PC-3 (cell line): Measurements from ENCODE around the gene INTS6L. TPM values are rescaled to one million over a fixed set of nuclear protein-coding genes. Genes with fewer than 3 reads are reported as not detected.
"Not testable (repeated sequence)": the region's sequence is repeated elsewhere in the genome, so short reads cannot be mapped to it uniquely, and the experiment has no call there.

Experiments used
- ATAC-seq: fragments of 200-7000 bp; cut with Tn5 transposase; 2 replicates; pipeline ENCODE4 v1.9.1; 2020; ENCODE audit warnings: mild to moderate bottlenecking, moderate library complexity
- BruUV-seq: library from RNA; stranded (reverse); fragments of 400-500 nt; replicated peaks from 2 replicates; lab custom pipeline; 2021; lab: Mats Ljungman, UMichigan
- CTCF ChIA-PET: fragments of 300-600 bp; sonication (Branson Sonifier 250); formaldehyde crosslinking; loops from one replicate; lab custom pipeline; 2022; ENCODE audit warnings: antibody characterized with exemption; lab: Charles Lee
- POLR2A ChIA-PET: fragments of 300-600 bp; sonication (Branson Sonifier 250); formaldehyde crosslinking; loops from one replicate; lab custom pipeline; 2022; ENCODE audit warnings: antibody characterized with exemption; ENCODE audit not compliant: unreplicated experiment; lab: Charles Lee
- DNase-seq: peaks from one replicate; pipeline ENCODE4 v3.0.0-alpha.2; 2015
- H2AFZ ChIP-seq: fragments of 300-600 bp; sonication (generic); 2 replicates; pipeline ENCODE4 v1.6.0; 2016; ENCODE audit warnings: antibody characterized with exemption, low read length
- H3F3A ChIP-seq: fragments of 300-600 bp; sonication (generic); one replicate; pipeline ENCODE4 v1.6.0; 2017; ENCODE audit warnings: antibody characterized with exemption, low read length, control low read depth, mild to moderate bottlenecking; ENCODE audit not compliant: unreplicated experiment
- H3K27ac ChIP-seq: fragments of 300-600 bp; sonication (generic); 2 replicates; pipeline ENCODE4 v1.5.1; 2016; ENCODE audit warnings: mild to moderate bottlenecking, low read length
- H3K27me3 ChIP-seq: fragments of 300-600 bp; sonication (generic); 2 replicates; pipeline ENCODE4 v1.6.1; 2016; ENCODE audit warnings: low read length, mixed read lengths
- H3K36me3 ChIP-seq: fragments of 300-600 bp; sonication (generic); 2 replicates; pipeline ENCODE4 v1.6.1; 2016; ENCODE audit warnings: low read depth, mixed run types, low read length, mixed read lengths
- H3K4me1 ChIP-seq: fragments of 300-600 bp; sonication (generic); 2 replicates; pipeline ENCODE4 v1.5.1; 2016; ENCODE audit warnings: low read length; ENCODE audit not compliant: insufficient read depth
- H3K4me2 ChIP-seq: fragments of 300-600 bp; sonication (generic); 2 replicates; pipeline ENCODE4 v1.6.0; 2016; ENCODE audit warnings: low read length
- H3K4me3 ChIP-seq: fragments of 300-600 bp; sonication (generic); 2 replicates; pipeline ENCODE4 v1.5.1; 2016; ENCODE audit warnings: mild to moderate bottlenecking, low read length, mixed read lengths
- H3K79me2 ChIP-seq: fragments of 300-600 bp; sonication (generic); 2 replicates; pipeline ENCODE4 v1.6.1; 2017; ENCODE audit warnings: low read length, mixed read lengths
- H3K9ac ChIP-seq: fragments of 300-600 bp; sonication (generic); 2 replicates; pipeline ENCODE4 v1.6.0; 2016; ENCODE audit warnings: mild to moderate bottlenecking, low read length
- H3K9me2 ChIP-seq: fragments of 300-600 bp; sonication (generic); replicated peaks from 2 replicates; pipeline ENCODE4 v1.6.1; 2016; ENCODE audit warnings: mixed run types, low read length, mixed read lengths
- H3K9me3 ChIP-seq: fragments of 300-600 bp; sonication (generic); 2 replicates; pipeline ENCODE4 v1.6.1; 2016; ENCODE audit warnings: low read length, mixed read lengths
- H4K20me1 ChIP-seq: fragments of 300-600 bp; sonication (generic); 2 replicates; pipeline ENCODE4 v1.6.1; 2016; ENCODE audit warnings: low read length, mixed read lengths
- CTCF ChIP-seq: fragments of 300-600 bp; sonication (generic); conservative IDR thresholded peaks from 2 replicates; pipeline ENCODE4 v1.5.1; 2017; ENCODE audit warnings: antibody characterized with exemption, low read depth, mild to moderate bottlenecking, low read length
- EZH2 ChIP-seq: fragments of 300-600 bp; sonication (generic); IDR thresholded peaks from one replicate; pipeline ENCODE4 v1.6.1; 2017; ENCODE audit warnings: antibody characterized with exemption, mild to moderate bottlenecking, low read length; ENCODE audit not compliant: unreplicated experiment
- EZH2phosphoT487 ChIP-seq: fragments of 300-600 bp; sonication (generic); IDR thresholded peaks from 2 replicates; pipeline ENCODE4 v1.6.1; 2018; ENCODE audit warnings: mild to moderate bottlenecking, antibody characterized with exemption, low read length, borderline replicate concordance
- intact Hi-C: fragments of 100-400 bp; cut with micrococcal nuclease; formaldehyde crosslinking; loops from 2 replicates; pipeline ENCODE4 v1.9.0; 2023
- total RNA-seq: library from RNA; depleted of rRNA; stranded (reverse); fragments of >200 nt; gene quantifications from 2 replicates; pipeline ENCODE4 v1.2.3, GENCODE V29; 2014

Gene INTS6L
- total RNA-seq, 1 experiment from 2014 or later, result 4.1 TPM

- ChIA-PET CTCF (no interaction called here), POLR2A (no interaction called here)
- no peaks in the 10 kb centered on the region for H3K79me2 ChIP-seq
- H3K9me3 ChIP-seq, result no peaks in the 10 kb centered on the region
- BruUV-seq, result no TSS peak
- no peaks in the 10 kb centered on the region for H3K36me3 ChIP-seq
- DNase-seq, result no peak
- intact Hi-C loops, result no loop called here
- no peaks in the 10 kb centered on the region for H3K4me1 ChIP-seq
- no peak overlapping the region for H3K27ac ChIP-seq
- H3F3A ChIP-seq, result no peaks in the 10 kb centered on the region
- H2AFZ ChIP-seq, result no peak overlapping the region
- no peak overlapping the region for H3K9ac ChIP-seq
- H4K20me1 ChIP-seq, result no peaks in the 10 kb centered on the region
- no peaks in the 10 kb centered on the region for H3K9me2 ChIP-seq
- ATAC-seq, result no peak
- TF ChIP-seq EZH2phosphoT487 (no peak), CTCF (no peak), EZH2 (no peak)
- H3K27me3 ChIP-seq, result no peaks in the 10 kb centered on the region
- H3K4me2 ChIP-seq, result no peak overlapping the region
- H3K4me3 ChIP-seq, result no peak overlapping the region
These were observed 75.1 kb downstream of the INTS6L start for GRCh38 chrX:135595543-135595942.

- H3F3A ChIP-seq, result no peaks in the 10 kb centered on the region
- H3K27me3 ChIP-seq, result no peaks in the 10 kb centered on the region
- DNase-seq (peak; percentile 58), ATAC-seq (peak; percentile 80)
- H3K4me3 ChIP-seq, result no peak overlapping the region
- BruUV-seq, result no TSS peak
- no peaks in the 10 kb centered on the region for H3K79me2 ChIP-seq
- no peaks in the 10 kb centered on the region for H3K36me3 ChIP-seq
- H3K9me2 ChIP-seq, result no peaks in the 10 kb centered on the region
- no peaks in the 10 kb centered on the region for H4K20me1 ChIP-seq
- CTCF ChIA-PET, result no interaction called here
- no peak overlapping the region for H2AFZ ChIP-seq
- no peak overlapping the region for H3K9ac ChIP-seq
- H3K4me1 ChIP-seq, result no peaks in the 10 kb centered on the region
- TF ChIP-seq EZH2 (no peak), EZH2phosphoT487 (no peak), CTCF (peak; percentile 72)
- POLR2A ChIA-PET, result no interaction called here
- no peaks in the 10 kb centered on the region for H3K9me3 ChIP-seq
- H3K4me2 ChIP-seq, result peak overlapping the region; percentile 44
- intact Hi-C loops, result loop anchor here (1.0 kb wide), 1 partner anchor 112 kb away; no protein-coding TSS in a partner anchor
- no peak overlapping the region for H3K27ac ChIP-seq
These were observed 76.0 kb downstream of the INTS6L start for GRCh38 chrX:135596495-135596894.

- DNase-seq, result no peak
- ATAC-seq, result no peak
- no peak overlapping the region for H3K9ac ChIP-seq
- H3K27ac ChIP-seq, result no peak overlapping the region
- no peaks in the 10 kb centered on the region for H3K79me2 ChIP-seq
- no peaks in the 10 kb centered on the region for H3K36me3 ChIP-seq
- no TSS peak for BruUV-seq
- no peak for TF ChIP-seq EZH2phosphoT487
- no peak for TF ChIP-seq CTCF
- TF ChIP-seq EZH2, result no peak
- no peaks in the 10 kb centered on the region for H3K9me2 ChIP-seq
- ChIA-PET POLR2A (no interaction called here), CTCF (no interaction called here)
- H3K27me3 ChIP-seq, result peaks cover 23% of the 10 kb centered on the region
- H3K4me1 ChIP-seq, result no peaks in the 10 kb centered on the region
- H3K4me2 ChIP-seq, result no peak overlapping the region
- no peak overlapping the region for H2AFZ ChIP-seq
- no peak overlapping the region for H3K4me3 ChIP-seq
- H3K9me3 ChIP-seq, result no peaks in the 10 kb centered on the region
- H3F3A ChIP-seq, result no peaks in the 10 kb centered on the region
- no peaks in the 10 kb centered on the region for H4K20me1 ChIP-seq
- intact Hi-C loops, result no loop called here
These were observed 85.4 kb downstream of the INTS6L start for GRCh38 chrX:135605906-135606305.

- H4K20me1 ChIP-seq, BruUV-seq: not testable (repeated sequence)
- intact Hi-C loops, result loop anchor here (5.0 kb wide), 1 partner anchor 308 kb away; no protein-coding TSS in a partner anchor
These were observed 104.1 kb downstream of the INTS6L start for GRCh38 chrX:135624408-135625204.

More at GRCh38 chrX:135624408-135625204, 104.1 kb downstream of the INTS6L start:
- H3K36me3 ChIP-seq, H3K9ac ChIP-seq, H3K79me2 ChIP-seq, H2AFZ ChIP-seq, POLR2A ChIA-PET, H3K4me2 ChIP-seq, CTCF ChIA-PET, H3K27me3 ChIP-seq, H3K9me2 ChIP-seq, H3K9me3 ChIP-seq, H3K4me1 ChIP-seq, H3K27ac ChIP-seq, H3K4me3 ChIP-seq, ATAC-seq, H3F3A ChIP-seq, DNase-seq: not testable (repeated sequence)
